ENCODE measurements around the gene PACSIN3.
"Not testable (repeated sequence)": the region's sequence is repeated elsewhere in the genome, so short reads cannot be mapped to it uniquely, and the experiment has no call there.

Gene PACSIN3

DNA sequence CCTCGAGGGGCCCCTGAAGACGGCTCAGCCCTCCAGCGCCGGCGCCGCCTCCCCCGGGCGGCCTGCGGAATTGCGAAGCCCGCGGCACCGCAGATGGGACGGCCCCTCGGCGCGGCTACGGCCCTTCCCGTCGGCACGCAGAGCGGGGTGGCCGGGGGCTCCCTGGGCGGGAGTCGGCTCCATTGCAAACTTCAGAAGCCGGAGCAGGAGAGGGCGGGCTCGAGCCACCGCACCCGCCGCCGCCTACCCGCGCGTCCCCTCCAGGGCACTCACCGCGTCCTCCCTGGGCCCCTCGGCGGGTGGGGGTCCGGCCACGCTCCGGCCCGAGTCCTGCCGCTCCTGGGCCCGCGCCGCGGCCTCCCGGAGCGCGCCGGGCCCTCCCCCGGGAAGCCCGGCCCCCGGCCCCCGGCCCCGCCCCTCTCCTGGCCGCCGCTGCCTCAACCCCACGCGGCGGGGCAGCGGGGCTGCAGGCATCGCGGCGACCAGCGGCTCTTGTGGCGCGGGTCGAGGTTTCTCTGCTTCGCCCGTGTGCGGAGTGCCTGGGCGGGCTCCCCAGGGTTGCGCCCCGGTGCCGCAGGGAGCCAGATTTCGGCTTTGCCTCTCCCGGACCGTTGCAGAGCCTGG lies at the start of gene PACSIN3:
TSS of gene PACSIN3 (minus strand) at position 359 of the 624 bp plus-strand sequence. CDS start 3,707 bp downstream, outside the sequence.
- DNase-seq (ENCODE audit: low read depth), result peak; percentile 25

DNA sequence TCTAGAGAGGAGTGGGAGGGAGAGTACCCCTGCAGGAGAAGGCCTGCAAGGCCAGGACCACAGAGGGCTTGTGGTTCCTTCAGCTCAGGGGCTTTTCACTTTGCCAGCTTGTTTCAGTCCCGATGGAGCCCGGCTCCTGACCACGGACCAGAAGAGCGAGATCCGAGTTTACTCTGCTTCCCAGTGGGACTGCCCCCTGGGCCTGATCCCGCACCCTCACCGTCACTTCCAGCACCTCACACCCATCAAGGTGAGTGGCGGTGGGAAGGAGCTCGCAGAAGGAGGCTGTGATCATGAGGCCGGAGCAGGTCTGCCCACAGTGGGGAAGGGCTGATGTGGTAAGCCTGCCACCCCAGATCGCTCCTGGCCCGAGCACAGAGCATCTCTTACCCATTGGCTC lies 48.9 kb upstream of the PACSIN3 start:
- DNase-seq (ENCODE audit: low read depth), result no peak

DNA sequence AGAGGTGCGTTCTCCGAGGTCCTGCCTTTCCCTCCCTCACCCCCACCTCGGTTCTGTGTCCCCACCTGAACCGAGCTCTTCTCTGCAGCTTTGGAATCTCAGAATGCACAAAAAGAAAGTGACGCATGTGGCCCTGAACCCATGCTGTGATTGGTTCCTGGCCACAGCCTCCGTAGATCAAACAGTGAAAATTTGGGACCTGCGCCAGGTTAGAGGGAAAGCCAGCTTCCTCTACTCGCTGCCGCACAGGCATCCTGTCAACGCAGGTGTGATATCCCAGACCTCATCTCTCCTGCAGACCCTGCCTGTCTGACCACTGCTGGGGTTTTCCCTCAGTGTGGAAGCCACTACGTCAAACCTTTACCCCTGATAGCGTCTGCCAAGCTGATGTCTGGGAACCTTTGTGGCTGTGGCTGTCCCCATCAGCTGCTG lies 48.5 kb upstream of the PACSIN3 start:
- no peak for DNase-seq (ENCODE audit: low read depth)

DNA sequence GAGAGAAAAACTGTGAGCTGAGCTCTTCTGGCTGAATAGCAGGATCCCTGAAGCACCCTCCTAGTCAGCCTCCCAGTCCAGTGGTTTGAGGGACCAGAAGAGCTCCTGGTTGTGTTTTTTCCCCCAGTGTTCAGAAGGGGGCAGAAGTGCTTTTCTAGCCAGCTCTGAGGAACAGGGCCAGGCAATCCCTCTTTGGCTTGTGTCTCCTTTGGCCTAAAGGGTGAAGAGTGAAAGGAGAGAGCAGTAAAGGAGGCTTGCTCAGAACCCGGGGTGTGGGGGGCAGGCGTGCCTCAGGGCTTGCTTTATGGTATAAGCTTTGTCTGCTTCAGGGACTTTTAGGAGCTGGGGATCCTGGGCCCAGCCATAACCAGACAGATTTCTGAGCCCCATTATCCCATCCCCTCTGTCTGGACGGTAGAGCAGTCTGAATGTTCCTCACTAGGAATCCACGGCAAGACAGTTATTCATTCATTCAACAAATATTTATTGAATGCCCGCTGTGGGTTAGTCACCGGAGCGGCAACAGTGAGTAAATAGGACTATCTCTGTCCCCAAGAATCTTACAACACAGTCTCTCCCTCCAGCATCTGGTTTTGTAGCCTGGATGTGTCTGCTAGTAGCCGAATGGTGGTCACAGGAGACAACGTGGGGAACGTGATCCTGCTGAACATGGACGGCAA lies 47.9 kb upstream of the PACSIN3 start:
- peak; percentile 53 for DNase-seq (ENCODE audit: low read depth)

DNA sequence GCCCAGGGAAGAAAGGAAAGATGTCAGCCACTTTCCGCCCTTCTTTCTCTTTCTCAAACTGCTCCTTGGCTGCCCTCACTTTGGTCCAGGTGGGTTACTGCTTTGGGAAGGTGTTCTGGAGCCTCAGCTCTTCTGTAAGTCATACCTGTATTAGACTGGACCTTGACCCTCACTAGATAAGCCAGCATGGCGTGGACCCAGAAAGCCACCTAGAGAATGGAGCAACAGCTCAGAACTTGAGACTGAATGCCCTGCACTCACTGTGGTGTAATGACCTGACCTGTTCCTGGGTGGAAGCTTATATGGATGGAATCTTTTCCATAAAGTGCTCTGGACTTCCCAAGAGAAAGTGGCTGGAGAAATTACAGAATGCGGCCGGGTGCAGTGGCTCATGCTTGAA lies 46.8 kb upstream of the PACSIN3 start:
- no peak for DNase-seq (ENCODE audit: low read depth)

DNA sequence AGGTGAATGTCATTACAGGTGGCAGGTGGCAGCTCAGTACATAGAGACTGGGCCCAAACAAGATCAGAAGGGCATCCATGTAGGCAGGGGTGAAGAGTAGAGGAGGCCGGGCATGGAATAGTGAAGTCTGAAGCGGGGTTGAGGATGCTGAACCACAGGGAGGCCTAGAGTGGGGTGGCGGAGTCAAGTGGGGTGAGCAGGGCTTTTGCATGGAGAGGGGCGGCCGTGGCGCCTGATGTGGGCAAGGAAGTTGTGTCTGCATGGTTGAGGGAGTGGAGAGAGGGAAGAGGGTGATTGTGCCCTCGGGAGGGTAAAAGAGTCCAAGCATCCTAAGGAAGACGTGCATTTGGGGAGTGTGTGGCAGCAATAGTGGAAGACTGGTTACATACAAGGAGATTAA lies 42.9 kb upstream of the PACSIN3 start:
- DNase-seq (ENCODE audit: low read depth), result no peak

DNA sequence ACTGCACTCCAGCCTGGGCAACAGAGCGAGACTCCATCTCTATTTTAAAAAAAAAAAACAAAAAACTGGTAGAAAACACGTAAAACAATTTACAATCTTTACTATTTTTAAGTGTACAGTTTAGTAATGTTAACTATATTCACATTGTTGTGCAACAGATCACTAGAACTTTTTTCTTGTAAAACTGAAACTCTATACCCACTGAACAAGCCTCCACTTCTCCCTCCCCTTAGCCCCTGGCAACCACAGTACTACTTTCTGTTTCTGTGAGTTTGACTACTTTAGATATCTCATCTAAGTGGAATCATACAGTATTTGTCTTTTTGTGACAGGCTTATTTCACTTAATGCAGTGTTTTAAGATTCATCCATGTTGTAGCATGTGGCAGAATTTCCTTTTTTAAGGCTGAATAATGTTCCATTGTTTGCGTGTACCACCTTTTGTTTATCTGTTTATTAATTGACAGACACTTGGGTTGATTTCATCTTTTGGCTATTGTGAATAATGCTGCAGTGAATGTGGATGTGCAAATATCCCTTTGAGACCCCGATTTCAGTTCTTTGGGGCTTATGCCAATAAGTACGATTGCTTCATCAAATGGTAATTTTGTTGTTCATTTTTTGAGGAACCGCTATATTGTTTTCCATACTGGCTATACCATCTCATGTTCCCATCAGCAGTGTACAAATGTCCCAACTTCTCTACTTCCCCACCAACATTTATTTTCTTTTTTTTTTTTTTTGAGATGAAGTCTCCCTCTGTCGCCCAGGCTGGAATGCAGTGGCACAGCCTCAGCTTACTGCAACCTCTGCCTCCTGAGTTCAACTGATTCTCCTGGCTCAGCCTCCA lies 39.5 kb upstream of the PACSIN3 start:
- peak; percentile 67 for DNase-seq (ENCODE audit: low read depth)

DNA sequence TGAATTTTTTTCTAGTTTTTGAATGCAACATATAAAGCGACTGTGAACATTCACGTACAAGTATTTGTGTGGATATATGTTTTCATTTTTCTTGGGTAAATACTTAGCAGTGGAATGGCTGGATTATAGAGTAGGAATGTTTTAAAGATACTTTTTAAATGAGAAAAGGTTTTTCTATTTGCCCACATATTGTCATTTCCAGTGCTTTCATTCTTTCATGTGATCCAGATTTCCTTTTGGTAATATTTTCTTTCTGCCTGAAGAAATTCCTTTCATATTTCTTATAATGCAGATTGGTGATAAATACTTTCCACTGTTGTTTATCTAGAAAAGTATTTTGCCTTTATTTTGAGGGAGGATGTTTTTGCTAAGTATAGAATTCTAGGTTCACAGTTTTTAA lies 36.5 kb upstream of the PACSIN3 start:
- DNase-seq (ENCODE audit: low read depth), result no peak

DNA sequence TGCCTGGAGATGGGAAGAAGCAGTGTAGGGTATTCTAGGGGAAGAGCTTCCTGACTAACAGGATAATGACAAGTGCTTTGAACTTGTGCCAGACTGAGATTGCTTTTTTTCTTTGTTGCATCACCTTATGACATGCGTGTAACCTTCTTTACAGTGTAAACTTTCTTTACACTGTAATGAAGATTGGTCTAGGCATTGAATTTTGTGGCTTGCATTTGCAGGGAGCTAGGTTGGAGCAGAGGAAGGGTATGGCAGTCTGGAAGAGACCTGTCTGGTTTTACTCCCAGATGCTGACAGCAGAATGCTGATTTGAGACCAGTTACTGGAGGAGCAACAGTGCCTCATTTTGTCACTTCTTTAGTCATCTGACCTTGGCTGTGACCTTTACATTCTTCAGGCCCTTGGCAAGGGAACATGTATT lies 34.2 kb upstream of the PACSIN3 start:
- peak; percentile 75 for DNase-seq (ENCODE audit: low read depth)

DNA sequence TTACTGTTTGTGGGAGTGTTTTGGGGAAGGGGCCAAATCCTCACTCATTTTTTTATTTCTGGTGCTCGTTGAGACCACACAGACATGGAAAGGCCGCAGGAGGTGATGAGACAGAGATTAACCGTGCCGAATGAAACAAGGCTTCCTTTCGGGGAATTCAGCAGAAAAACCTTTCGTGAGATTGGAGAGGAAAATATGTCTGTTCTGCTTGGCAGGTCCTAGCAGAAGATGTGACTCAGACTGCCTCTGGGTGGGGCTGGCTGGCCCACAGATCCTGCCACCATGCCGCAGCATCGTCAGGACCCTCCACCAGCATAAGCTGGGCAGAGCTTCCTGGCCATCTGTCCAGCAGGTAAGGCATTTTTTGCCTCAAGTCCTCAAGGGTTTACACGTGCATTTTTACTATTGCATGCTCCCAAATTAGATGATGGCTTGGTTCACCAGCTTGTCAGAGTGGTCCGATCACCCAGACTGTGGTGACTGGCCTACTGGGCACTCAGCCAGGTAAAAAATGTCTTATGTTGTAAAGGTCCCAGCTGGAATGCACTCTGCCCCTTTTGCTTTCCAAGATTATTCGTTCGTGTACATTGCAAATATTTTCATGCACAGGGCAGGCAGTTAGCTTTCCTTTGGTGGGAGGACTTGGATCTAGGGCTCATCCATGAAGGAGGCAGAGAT lies 30.0 kb upstream of the PACSIN3 start:
- peak; percentile 85 for DNase-seq (ENCODE audit: low read depth)

DNA sequence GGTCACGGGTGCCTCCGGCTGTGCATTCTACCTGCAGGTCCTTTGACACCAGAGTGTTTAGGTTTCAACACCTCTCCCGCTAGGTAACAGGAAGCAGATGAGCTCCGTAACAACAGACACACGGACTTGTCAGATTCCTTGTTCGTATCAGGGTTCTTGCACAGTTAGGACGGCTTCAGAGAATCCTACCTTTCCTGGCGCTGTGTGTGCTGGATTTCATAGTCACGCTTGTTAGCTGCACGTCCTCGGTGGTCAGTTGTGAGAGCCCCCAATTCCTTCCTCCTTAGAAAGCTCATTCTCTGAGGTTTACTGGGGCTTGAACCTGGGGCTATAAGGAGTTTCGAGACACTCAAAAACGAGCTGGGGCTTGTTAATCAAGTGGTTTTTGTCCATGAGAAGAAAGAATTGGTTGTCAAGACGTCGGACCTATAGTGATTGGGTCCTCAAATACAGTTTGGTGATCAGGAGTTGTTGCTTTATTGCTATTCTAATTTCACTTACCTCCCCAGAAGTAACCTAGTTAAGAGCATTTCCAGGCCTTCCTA lies 29.2 kb upstream of the PACSIN3 start:
- DNase-seq (ENCODE audit: low read depth), result no peak

DNA sequence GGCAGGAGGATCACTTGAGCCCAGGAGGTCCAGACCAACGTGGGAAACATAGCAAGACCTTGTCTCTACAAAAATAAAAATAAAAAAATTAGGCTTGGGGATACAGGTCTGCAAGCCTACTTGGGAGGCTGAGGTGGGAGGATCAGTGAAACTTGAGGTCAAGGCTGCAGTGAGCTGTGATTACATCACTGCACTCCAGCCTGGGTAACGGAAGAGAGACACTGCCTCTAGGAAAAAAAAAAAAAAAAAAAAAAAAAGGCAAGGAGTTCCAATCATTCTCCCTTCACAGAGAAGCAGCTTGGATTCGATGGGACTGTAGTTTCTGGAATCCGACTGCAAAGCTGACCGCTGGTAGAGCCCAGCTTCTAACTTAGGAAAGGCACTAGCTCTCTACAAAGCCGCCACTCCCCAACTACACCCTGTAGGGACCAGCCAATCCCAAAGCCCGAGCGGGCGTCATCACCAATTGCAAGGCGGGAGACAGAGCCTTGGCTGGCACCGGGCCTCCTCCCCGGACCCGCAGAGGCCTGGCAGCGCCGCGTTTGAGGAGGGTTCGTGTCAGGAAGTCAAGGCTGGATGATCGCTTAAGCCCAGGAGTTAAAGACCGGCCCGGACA lies 27.8 kb upstream of the PACSIN3 start:
- DNase-seq (ENCODE audit: low read depth), result peak; percentile 91

DNA sequence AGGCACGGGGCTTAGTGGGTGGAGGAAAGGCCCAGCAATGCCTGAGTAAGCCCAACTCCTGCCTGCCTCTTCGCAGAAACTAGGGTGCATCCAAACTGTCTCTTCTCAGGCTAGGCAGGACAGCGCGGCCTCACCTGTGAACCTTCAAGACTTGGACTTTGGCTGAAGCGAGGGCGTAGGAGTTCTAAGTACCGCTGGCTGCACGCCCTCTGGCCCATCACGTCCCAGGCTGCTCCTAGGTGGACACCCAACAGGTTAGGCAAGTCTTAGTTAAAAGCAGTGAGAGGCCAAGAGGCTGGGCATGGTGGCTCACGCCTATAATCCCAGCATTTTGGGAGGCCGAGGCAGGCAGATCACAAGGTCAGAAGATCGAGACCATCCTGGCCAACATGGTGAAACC lies 26.7 kb upstream of the PACSIN3 start:
- no peak for DNase-seq (ENCODE audit: low read depth)

DNA sequence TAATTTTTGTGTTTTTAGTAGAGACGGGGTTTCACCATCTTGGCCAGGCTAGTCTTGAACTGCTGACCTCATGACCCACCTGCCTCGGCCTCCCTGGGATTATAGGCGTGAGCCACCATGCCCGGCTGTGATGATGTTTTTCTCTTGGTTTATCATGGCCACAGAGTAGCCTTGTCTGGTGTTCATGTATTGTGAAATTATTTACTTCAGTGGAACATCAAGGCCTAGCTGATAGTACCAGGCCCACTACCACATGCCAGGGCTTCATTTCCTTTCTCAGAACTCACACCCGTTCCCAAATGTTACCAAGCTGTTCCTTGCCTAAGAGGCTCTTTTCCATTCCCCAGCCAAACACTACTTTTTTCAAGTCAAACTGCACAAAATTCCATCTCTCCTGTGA lies 22.4 kb upstream of the PACSIN3 start:
- DNase-seq (ENCODE audit: low read depth), result no peak

DNA sequence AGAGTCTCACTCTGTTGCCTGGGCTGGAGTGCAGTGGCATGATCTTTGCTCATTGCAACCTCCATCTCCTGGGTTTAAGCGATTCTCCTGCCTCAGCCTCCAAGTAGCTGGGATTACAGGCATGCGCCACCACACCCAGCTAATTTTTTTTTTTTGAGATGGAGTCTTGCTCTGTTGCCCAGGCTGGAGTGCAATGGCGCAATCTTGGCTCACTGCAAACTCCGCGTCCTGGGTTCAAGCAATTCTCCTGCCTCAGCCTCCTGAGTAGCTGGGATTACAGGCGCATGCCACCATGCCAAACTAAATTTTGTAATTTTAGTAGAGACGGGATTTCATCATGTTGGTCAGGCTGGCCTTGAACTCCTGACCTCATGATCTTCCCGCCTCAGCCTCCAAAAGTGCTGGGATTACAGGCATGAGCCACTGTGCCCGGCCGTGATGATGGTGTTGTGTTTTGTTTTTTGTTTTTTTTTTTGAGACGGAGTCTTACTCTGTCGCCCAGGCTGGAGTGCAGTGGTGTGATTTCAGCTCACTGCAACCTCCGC lies 21.8 kb upstream of the PACSIN3 start:
- not testable (repeated sequence) for DNase-seq (ENCODE audit: low read depth)

DNA sequence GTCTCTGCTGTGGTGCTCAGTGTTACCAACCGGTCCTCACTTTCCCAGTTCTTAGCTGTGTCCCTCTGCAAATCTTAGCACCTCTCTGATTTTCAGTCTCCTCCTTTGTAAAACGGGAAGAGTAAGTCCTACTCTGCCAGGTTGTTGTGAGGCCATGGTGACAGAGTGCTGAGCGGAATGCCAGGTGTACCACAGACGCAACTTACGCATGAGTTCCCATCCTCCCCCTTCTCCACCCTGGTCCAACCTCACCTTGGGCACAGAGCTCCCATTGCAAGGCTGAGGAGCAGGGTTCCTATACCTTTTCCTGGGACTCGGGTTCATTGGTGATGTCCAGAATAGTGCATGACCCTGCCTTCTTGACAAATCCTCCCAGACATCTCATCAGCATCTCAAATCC lies 21.2 kb upstream of the PACSIN3 start:
- no peak for DNase-seq (ENCODE audit: low read depth)

DNA sequence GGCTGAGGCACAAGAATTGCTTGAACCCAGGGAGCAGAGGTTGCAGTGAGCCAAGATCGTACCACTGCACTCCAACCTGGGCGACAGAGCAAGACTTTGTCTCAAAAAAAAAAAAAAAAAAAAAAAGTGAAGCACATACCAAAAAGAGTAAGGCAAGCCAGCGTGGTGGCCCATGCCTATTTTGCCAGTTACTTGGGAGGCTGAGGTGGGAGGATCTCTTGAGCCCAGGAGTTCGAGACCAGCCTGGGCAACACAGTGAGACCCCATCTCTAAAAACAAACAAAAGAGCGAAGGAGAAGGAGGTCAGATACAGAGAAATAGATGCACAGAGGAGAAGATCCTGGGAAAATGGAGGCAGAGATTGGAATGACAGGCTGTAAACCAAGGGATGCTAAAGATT lies 20.3 kb upstream of the PACSIN3 start:
- not testable (repeated sequence) for DNase-seq (ENCODE audit: low read depth)

DNA sequence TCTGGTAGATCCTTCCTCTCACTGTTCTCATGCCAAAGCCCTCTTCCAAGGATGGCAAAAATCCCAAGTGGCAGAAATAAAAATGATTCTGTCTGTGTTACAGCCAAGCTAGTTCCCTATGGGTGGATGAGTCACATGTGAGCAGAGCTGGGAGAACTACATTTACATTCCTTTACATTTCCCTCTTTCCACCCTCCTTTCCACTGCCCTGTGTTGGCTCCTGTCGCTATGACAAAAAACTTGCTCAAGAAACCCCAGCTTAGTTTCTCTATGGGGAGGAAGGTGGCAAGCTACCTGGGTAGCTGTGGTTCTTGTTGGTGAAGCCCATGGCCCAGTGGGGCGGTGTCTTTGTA lies 18.4 kb upstream of the PACSIN3 start:
- DNase-seq (ENCODE audit: low read depth), result peak; percentile 79

DNA sequence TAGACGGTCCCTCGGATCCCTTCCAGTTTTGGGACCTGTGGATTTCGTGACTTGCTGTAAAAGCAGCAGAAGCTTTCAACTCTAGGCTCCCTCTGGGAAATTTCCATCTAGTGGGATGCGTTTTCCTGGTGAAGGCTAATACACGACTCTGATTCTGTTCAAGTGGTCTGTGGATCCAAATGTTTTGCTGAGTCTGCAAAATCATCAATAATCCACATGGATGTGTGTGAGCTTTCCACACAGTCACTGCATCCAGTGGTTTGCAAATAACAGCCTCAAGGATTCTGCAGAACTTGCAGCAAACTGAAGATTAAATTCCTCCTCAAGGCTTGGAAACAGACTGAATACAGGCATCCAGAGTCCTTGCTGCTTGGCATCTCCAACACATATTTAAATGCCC lies 16.3 kb upstream of the PACSIN3 start:
- no peak for DNase-seq (ENCODE audit: low read depth)

DNA sequence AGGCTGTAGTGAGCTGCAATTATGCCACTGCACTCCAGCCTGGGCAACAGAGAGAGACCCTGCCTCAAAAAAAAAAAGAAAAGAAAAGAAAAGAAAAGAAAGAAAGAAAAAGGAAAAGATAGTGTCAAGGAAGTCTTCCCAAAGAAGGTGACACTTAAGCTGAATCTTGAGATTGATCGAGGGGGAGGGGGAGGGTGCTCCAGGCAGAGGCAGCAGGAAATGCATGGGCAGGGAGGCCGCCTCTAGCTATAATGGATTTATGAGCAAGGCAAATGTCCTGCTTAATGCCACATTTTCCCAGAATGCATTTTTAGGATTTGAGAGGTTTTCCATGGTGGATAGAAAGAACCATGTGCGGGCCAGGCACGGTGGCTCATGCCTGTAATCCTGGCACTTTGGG lies 14.8 kb upstream of the PACSIN3 start:
- no peak for DNase-seq (ENCODE audit: low read depth)

DNA sequence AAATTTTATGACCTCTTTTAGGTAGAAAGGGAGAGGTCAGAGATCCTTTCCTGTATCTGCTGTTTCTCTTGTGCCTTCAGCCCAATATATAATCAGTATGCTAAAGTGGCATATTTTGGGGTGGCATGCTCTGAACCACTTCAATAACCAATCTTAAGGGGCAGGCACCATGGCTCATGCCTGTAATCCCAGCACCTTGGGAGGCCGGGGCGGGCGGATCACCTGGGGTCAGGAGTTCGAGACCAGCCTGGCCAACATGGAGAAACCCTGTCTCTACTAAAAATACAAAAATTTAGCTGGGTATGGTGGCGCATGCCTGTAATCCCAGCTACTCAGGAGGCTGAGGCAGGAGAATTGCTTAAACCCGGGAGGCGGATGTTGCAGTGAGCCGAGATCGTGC lies 11.9 kb upstream of the PACSIN3 start:
- not testable (repeated sequence) for DNase-seq (ENCODE audit: low read depth)

Data from fibroblast of gingiva (primary cell).